Parathyroid adenoma (tissue), 2 donors: ENCODE measurements around the gene CCBE1.
A peak's percentile ranks its signal among the peaks of the same experiment; 100 is the strongest.
"Not testable (repeated sequence)": the region's sequence is repeated elsewhere in the genome, so short reads cannot be mapped to it uniquely, and the experiment has no call there.

ENCODE experiments used
- H2AFZ ChIP-seq: fragments of 300-600 bp; sonication (generic); one replicate; pipeline ENCODE4 v1.7.0; 2017; ENCODE audit warnings: antibody characterized with exemption, mild to moderate bottlenecking
- H3K27ac ChIP-seq: fragments of 300-600 bp; sonication (generic); one replicate; pipeline ENCODE4 v1.7.0; 2017
- H3K27me3 ChIP-seq: fragments of 300-600 bp; sonication (generic); one replicate; pipeline ENCODE4 v1.7.0; 2017; ENCODE audit warnings: low read length; ENCODE audit not compliant: control insufficient read depth, insufficient read depth
- H3K36me3 ChIP-seq: fragments of 300-600 bp; sonication (generic); one replicate; pipeline ENCODE4 v1.7.0; 2017; ENCODE audit warnings: low read length; ENCODE audit not compliant: control insufficient read depth, insufficient read depth
- H3K4me1 ChIP-seq: fragments of 300-600 bp; sonication (generic); one replicate; pipeline ENCODE4 v1.7.0; 2017; ENCODE audit warnings: control low read depth
- H3K4me2 ChIP-seq: fragments of 300-600 bp; sonication (generic); one replicate; pipeline ENCODE4 v1.7.0; 2017; ENCODE audit warnings: low read length
- H3K4me3 ChIP-seq: fragments of 300-600 bp; sonication (generic); one replicate; pipeline ENCODE4 v1.7.0; 2017; ENCODE audit warnings: low read depth, low read length
- H3K79me2 ChIP-seq: fragments of 300-600 bp; sonication (generic); one replicate; pipeline ENCODE4 v1.7.0; 2017; ENCODE audit warnings: control low read depth
- H3K9ac ChIP-seq: fragments of 300-600 bp; sonication (generic); one replicate; pipeline ENCODE4 v1.7.0; 2017; ENCODE audit warnings: mild to moderate bottlenecking
- H3K9me3 ChIP-seq: fragments of 300-600 bp; sonication (generic); one replicate; pipeline ENCODE4 v1.7.0; 2017; ENCODE audit warnings: low read length; ENCODE audit not compliant: control insufficient read depth
- CTCF ChIP-seq: fragments of 300-600 bp; sonication (generic); IDR thresholded peaks from one replicate; pipeline ENCODE4 v1.7.0; 2017; ENCODE audit warnings: antibody characterized with exemption, mild to moderate bottlenecking
- donor health status: primary hyperparathyroidism.

CCBE1 gene

GRCh38 chr18:59516356-59517155, 180.7 kb downstream of the CCBE1 start:
- no peak overlapping the region for H3K9ac ChIP-seq
- peak overlapping the region; percentile 68 for H3K4me2 ChIP-seq
- H3K27ac ChIP-seq: peak overlapping the region; percentile 57
- no peaks in the 10 kb centered on the region for H3K36me3 ChIP-seq
- H3K79me2 ChIP-seq: no peaks in the 10 kb centered on the region
- no peak overlapping the region for H2AFZ ChIP-seq
- H3K4me1 ChIP-seq: peaks cover 16% of the 10 kb centered on the region
- TF ChIP-seq CTCF: no peak
- H3K27me3 ChIP-seq: no peaks in the 10 kb centered on the region
- H3K4me3 ChIP-seq: peak overlapping the region; percentile 42
- H3K9me3 ChIP-seq: no peaks in the 10 kb centered on the region

GRCh38 chr18:59515956-59516355, 181.3 kb downstream of the CCBE1 start:
- not testable (repeated sequence) for H2AFZ ChIP-seq, H3K27ac ChIP-seq, H3K27me3 ChIP-seq, H3K9me3 ChIP-seq, H3K9ac ChIP-seq, H3K79me2 ChIP-seq, H3K36me3 ChIP-seq
- Histone ChIP-seq H3K4me1 (peaks cover 12% of the 10 kb centered on the region), H3K4me2 (peak overlapping the region; percentile 68), H3K4me3 (peak overlapping the region; percentile 42)

- no peak overlapping the region for H3K27ac ChIP-seq
- no peaks in the 10 kb centered on the region for H3K36me3 ChIP-seq
- H3K9me3 ChIP-seq: no peaks in the 10 kb centered on the region
- H3K79me2 ChIP-seq: no peaks in the 10 kb centered on the region
- H3K4me3 ChIP-seq: peak overlapping the region; percentile 18
- peak overlapping the region; percentile 51 for H3K4me2 ChIP-seq
- no peak for TF ChIP-seq CTCF
- H3K4me1 ChIP-seq: peaks cover 12% of the 10 kb centered on the region
- no peaks in the 10 kb centered on the region for H3K27me3 ChIP-seq
- H2AFZ ChIP-seq: no peak overlapping the region
- H3K9ac ChIP-seq: no peak overlapping the region
Observed at GRCh38 chr18:59515147-59515546, 182.1 kb downstream of the CCBE1 start.

- no peaks in the 10 kb centered on the region for H3K36me3 ChIP-seq
- no peak overlapping the region for H3K9ac ChIP-seq
- H3K4me3 ChIP-seq: no peak overlapping the region
- peaks cover 12% of the 10 kb centered on the region for H3K4me1 ChIP-seq
- H3K27me3 ChIP-seq: no peaks in the 10 kb centered on the region
- no peaks in the 10 kb centered on the region for H3K79me2 ChIP-seq
- H2AFZ ChIP-seq: peak overlapping the region; percentile 54
- no peak for TF ChIP-seq CTCF
- peak overlapping the region; percentile 33 for H3K4me2 ChIP-seq
- H3K27ac ChIP-seq: peak overlapping the region; percentile 5
- no peaks in the 10 kb centered on the region for H3K9me3 ChIP-seq
Observed at GRCh38 chr18:59514203-59514602, 183.0 kb downstream of the CCBE1 start.

- no peak overlapping the region for H3K4me2 ChIP-seq
- H3K79me2 ChIP-seq: no peaks in the 10 kb centered on the region
- H3K4me3 ChIP-seq: no peak overlapping the region
- H3K27ac ChIP-seq: no peak overlapping the region
- no peaks in the 10 kb centered on the region for H3K36me3 ChIP-seq
- no peak for TF ChIP-seq CTCF
- no peaks in the 10 kb centered on the region for H3K27me3 ChIP-seq
- peaks cover 11% of the 10 kb centered on the region for H3K4me1 ChIP-seq
- no peaks in the 10 kb centered on the region for H3K9me3 ChIP-seq
- no peak overlapping the region for H2AFZ ChIP-seq
- H3K9ac ChIP-seq: no peak overlapping the region
Observed at GRCh38 chr18:59512025-59512755, 185.0 kb downstream of the CCBE1 start.
